Measurements from ENCODE around the gene GAL3ST3. TPM values are rescaled to one million over a fixed set of nuclear protein-coding genes. Genes with fewer than 3 reads are reported as not detected.

The GAL3ST3 gene
- total and polyA plus RNA-seq, 10 of the 15 experiments (the other 5 are each of a cell fraction or from before 2014, with no cell fraction given): 0.06 to 0.12 TPM; not detected in 8

- no peak for TF ChIP-seq CUX1 (IDR thresholded peaks at IDR 0.05; ENCODE audit: insufficient replicate concordance, low read depth, low read length)
These were observed 32.8 kb downstream of the GAL3ST3 start (continued) for GRCh38 chr11:66015936-66016792.

GRCh38 chr11:66015454-66015881, 33.5 kb downstream of the GAL3ST3 start:
- H3K4me3 ChIP-seq: no peak overlapping the region
- CTCF ChIA-PET: no interaction called here
- SMC1A ChIA-PET (ENCODE audit: uncharacterized antibody, unreplicated experiment): no interaction called here
- no TSS peak for BruUV-seq (replicated peaks)
- FAIRE-seq: no peak
- H3K79me2 ChIP-seq (ENCODE audit: control insufficient read depth, insufficient read depth, low read length): no peaks in the 10 kb centered on the region
- no peak overlapping the region for H3K4me2 ChIP-seq (ENCODE audit: control insufficient read depth, insufficient read depth)
- H2AFZ ChIP-seq (ENCODE audit: control insufficient read depth, low read depth, low read length): no peak overlapping the region
- H3K36me3 ChIP-seq (ENCODE audit: control insufficient read depth in 2 of 2, insufficient read depth in 2 of 2, low read length in 1 of 2): no peaks in the 10 kb centered on the region
- no peaks in the 10 kb centered on the region for H4K20me1 ChIP-seq (ENCODE audit: control insufficient read depth, insufficient read depth)
- WGBS (ENCODE audit: insufficient coverage, insufficient replicate concordance, low lambda C conversion rate, missing lambda C conversion rate): 86% methylated on average over 6 of the region's 7 CpGs
- RAD21 ChIA-PET (ENCODE audit: unreplicated experiment): no interaction called here
- H3K9ac ChIP-seq (ENCODE audit: control insufficient read depth, insufficient read depth, low read length): no peak overlapping the region
- H3K27ac ChIP-seq (ENCODE audit: control insufficient read depth, insufficient read depth): no peak overlapping the region
- POLR2A ChIA-PET: no interaction called here
- no peak for DNase-seq (ENCODE audit: low read depth, low spot score)
- no peaks in the 10 kb centered on the region for H3K9me3 ChIP-seq (replicated peaks; ENCODE audit: control insufficient read depth, insufficient read depth, low read length)
- in situ Hi-C loops (cut with MboI): no loop called here
- H3K27me3 ChIP-seq (replicated peaks in 1 of 2; ENCODE audit: control insufficient read depth in 2 of 2, insufficient read depth in 2 of 2, low read length in 1 of 2): peaks cover 3 to 7% of the 10 kb centered on the region in 2 experiments
- intact Hi-C loops (cut with micrococcal nuclease; ENCODE audit: unreplicated experiment): no loop called here
- no peak for ATAC-seq
- H3K4me1 ChIP-seq (ENCODE audit: control insufficient read depth, insufficient read depth, low read length): no peaks in the 10 kb centered on the region
- no peak for TF ChIP-seq KAT2A (conservative IDR thresholded peaks at IDR 0.05; ENCODE audit: control insufficient read depth, low read depth, low read length)
- no peak for TF ChIP-seq PBX3 (IDR thresholded peaks at IDR 0.05; ENCODE audit: insufficient replicate concordance, low read depth, low read length)
- no peak for TF ChIP-seq ZNF592 (IDR thresholded peaks at IDR 0.05)
- no peak for TF ChIP-seq GATAD2B (conservative IDR thresholded peaks at IDR 0.05; ENCODE audit: low read depth)
- no peak for TF ChIP-seq IKZF1 (conservative IDR thresholded peaks at IDR 0.05)
- no peak for TF ChIP-seq PKNOX1 (IDR thresholded peaks at IDR 0.05)
- TF ChIP-seq IRF4 (IDR thresholded peaks at IDR 0.05; ENCODE audit: low read depth, low read length): no peak
- no peak for TF ChIP-seq ATF7 (IDR thresholded peaks at IDR 0.05; ENCODE audit: low read depth)
